CD8-positive, alpha-beta memory T cell (primary cell): Measurements from ENCODE around the gene CDC42EP2. TPM values are rescaled to one million over a fixed set of nuclear protein-coding genes. Genes with fewer than 3 reads are reported as not detected.

Source experiments
- CTCF ChIA-PET: fragments of 350-600 bp; sonication (Branson Sonifier 250); formaldehyde crosslinking; loops from one replicate; lab custom pipeline; 2021; ENCODE audit warnings: antibody characterized with exemption; lab: Charles Lee
- POLR2A ChIA-PET: fragments of 350-600 bp; sonication (Branson Sonifier 250); formaldehyde crosslinking; loops from one replicate; lab custom pipeline; 2021; ENCODE audit warnings: antibody characterized with exemption; lab: Charles Lee
- DNase-seq, 5 donors: peaks; one replicate each; pipeline versions ENCODE4 v3.0.0 to v3.0.0-alpha.2; 2020 to 2022; ENCODE audit warnings: mixed read lengths in 1 of 5
- H3K27ac ChIP-seq: one replicate; pipeline ENCODE4 v1.7.0; 2013; ENCODE audit warnings: low read depth, mild to moderate bottlenecking, low read length, moderate library complexity
- H3K27me3 ChIP-seq: 2 replicates; pipeline ENCODE4 v1.7.0; 2013; ENCODE audit warnings: low read length, mild to moderate bottlenecking; ENCODE audit not compliant: insufficient read depth, poor library complexity, severe bottlenecking
- H3K36me3 ChIP-seq: 2 replicates; pipeline ENCODE4 v1.7.0; 2013; ENCODE audit warnings: mild to moderate bottlenecking, low read length, moderate library complexity; ENCODE audit not compliant: insufficient read depth
- H3K4me1 ChIP-seq: 2 replicates; pipeline ENCODE4 v1.7.0; 2013; ENCODE audit warnings: mild to moderate bottlenecking, low read length, moderate library complexity; ENCODE audit not compliant: insufficient read depth
- H3K4me3 ChIP-seq: 2 replicates; pipeline ENCODE4 v1.7.0; 2013; ENCODE audit warnings: mild to moderate bottlenecking, low read length
- H3K9me3 ChIP-seq: 2 replicates; pipeline ENCODE4 v1.7.0; 2013; ENCODE audit warnings: mild to moderate bottlenecking, low read length
- H3K27ac Mint-ChIP-seq, 8 donors: one replicate each; pipeline ENCODE4 v1.8.0; 2020 to 2021; ENCODE audit warnings: mixed read lengths in 8 of 8, mild to moderate bottlenecking in 6 of 8, inconsistent platforms in 3 of 8, moderate library complexity in 3 of 8
- H3K27me3 Mint-ChIP-seq, 2 donors: one replicate each; pipeline ENCODE4 v1.8.0; 2020 to 2021; ENCODE audit warnings: mixed read lengths in 2 of 2, mild to moderate bottlenecking in 1 of 2, moderate library complexity in 1 of 2
- H3K36me3 Mint-ChIP-seq, 3 donors: one replicate each; pipeline ENCODE4 v1.8.0; 2020 to 2021; ENCODE audit warnings: mixed read lengths in 3 of 3, inconsistent platforms in 1 of 3, mild to moderate bottlenecking in 1 of 3
- H3K4me1 Mint-ChIP-seq, 3 donors: one replicate each; pipeline ENCODE4 v1.8.0; 2020 to 2021; ENCODE audit warnings: mixed read lengths in 3 of 3, inconsistent platforms in 1 of 3, mild to moderate bottlenecking in 1 of 3
- H3K4me3 Mint-ChIP-seq, 7 donors: one replicate each; pipeline ENCODE4 v1.8.0; 2020 to 2021; ENCODE audit warnings: mixed read lengths in 7 of 7, mild to moderate bottlenecking in 6 of 7, moderate library complexity in 4 of 7, inconsistent platforms in 2 of 7
- H3K9me3 Mint-ChIP-seq, 5 donors: one replicate each; pipeline ENCODE4 v1.8.0; 2020 to 2022; ENCODE audit warnings: mixed read lengths in 5 of 5, mild to moderate bottlenecking in 3 of 5, moderate library complexity in 2 of 5, inconsistent platforms in 1 of 5
- polyA plus RNA-seq: library from polyadenylated mRNA; unstranded; fragments of 300-500 nt; fragmentation: Illumina TruSeq; gene quantifications from one replicate; pipeline ENCODE4 v1.2.3, GENCODE V29; 2021
- total RNA-seq, 2 experiments: library from RNA; stranded (reverse); gene quantifications; one replicate each; pipeline ENCODE4 v1.2.3, GENCODE V29; 2021

Gene CDC42EP2
- total and polyA plus RNA-seq, 3 experiments from 2014 or later, result 0.62 to 1.0 TPM; not detected in 1

DNA sequence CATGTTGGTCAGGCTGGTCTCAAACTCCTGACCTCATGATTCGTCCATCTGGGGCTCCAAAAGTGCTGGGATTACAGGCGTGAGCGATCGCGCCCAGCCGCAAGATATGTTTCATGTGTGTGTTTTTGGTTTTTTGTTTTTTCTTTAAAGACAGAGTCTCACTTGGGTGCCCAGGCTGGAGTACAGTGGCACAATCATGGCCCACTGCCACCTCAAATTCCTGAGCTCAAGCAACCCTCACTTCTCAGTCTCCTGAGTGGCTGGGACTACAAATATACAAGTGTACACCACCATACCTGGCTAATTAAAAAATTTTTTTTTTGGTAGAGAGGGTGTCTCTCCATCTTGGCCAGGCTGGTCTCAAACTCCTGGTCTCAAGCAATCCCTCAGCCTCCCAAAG is 48.3 kb downstream of the CDC42EP2 start:
- peak overlapping the region; percentile 1 for H3K27ac ChIP-seq
- H3K4me1 Mint-ChIP-seq, result peaks cover 0 to 7% (median 0%) of the 10 kb centered on the region in 3 donors
- CTCF ChIA-PET, result interaction anchor here (1.2 kb wide), 1 partner anchor 16 kb away, joined by 3 read pairs; no protein-coding TSS in a partner anchor

DNA sequence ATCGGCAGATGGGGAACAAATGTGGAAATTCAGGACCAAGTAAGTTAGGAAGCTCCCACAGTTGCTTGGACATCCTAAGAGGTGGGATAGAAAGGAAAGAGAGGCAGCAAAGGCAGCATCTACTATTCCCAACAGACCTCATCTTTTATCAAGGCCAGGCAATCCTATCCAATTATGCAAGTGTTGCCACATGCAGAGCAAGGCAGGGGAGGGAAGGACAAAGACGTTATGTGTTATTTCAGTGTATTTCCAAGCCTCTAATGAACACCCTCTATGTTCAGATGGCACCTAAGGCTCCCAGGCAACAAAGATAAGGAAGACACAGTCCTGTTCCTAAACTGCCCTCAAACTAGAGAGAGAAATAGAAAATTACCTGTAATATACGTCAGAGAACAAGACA is 49.1 kb downstream of the CDC42EP2 start:
- no peaks in the 10 kb centered on the region for H3K27me3 Mint-ChIP-seq
- H3K27ac ChIP-seq, result no peak overlapping the region
- no peak overlapping the region for H3K4me3 Mint-ChIP-seq
- H3K4me3 ChIP-seq, result no peak overlapping the region
- H3K4me1 Mint-ChIP-seq, result peaks cover 0 to 7% (median 0%) of the 10 kb centered on the region in 3 donors
- DNase-seq, result no peak
- no peaks in the 10 kb centered on the region for H3K27me3 ChIP-seq
- ChIA-PET CTCF (interaction anchor here (0.8 to 1.2 kb wide), 2 partner anchors 17 to 147 kb away, joined by 3 read pairs; no protein-coding TSS in a partner anchor), POLR2A (no interaction called here)
- no peaks in the 10 kb centered on the region for H3K36me3 ChIP-seq
- H3K36me3 Mint-ChIP-seq, result no peaks in the 10 kb centered on the region
- H3K4me1 ChIP-seq, result no peaks in the 10 kb centered on the region
- no peak overlapping the region for H3K27ac Mint-ChIP-seq
- no peaks in the 10 kb centered on the region for H3K9me3 Mint-ChIP-seq
- no peaks in the 10 kb centered on the region for H3K9me3 ChIP-seq

More for the DNA sequence above, 48.3 kb downstream of the CDC42EP2 start:
- H3K27ac Mint-ChIP-seq, result no peak overlapping the region
- POLR2A ChIA-PET, result no interaction called here
- Histone ChIP-seq H3K27me3 (no peaks in the 10 kb centered on the region), H3K4me3 (no peak overlapping the region), H3K4me1 (no peaks in the 10 kb centered on the region), H3K9me3 (no peaks in the 10 kb centered on the region), H3K36me3 (no peaks in the 10 kb centered on the region)
- H3K9me3 Mint-ChIP-seq, result no peaks in the 10 kb centered on the region
- no peak for DNase-seq
- H3K4me3 Mint-ChIP-seq, result no peak overlapping the region
- no peaks in the 10 kb centered on the region for H3K36me3 Mint-ChIP-seq
- H3K27me3 Mint-ChIP-seq, result no peaks in the 10 kb centered on the region

DNA sequence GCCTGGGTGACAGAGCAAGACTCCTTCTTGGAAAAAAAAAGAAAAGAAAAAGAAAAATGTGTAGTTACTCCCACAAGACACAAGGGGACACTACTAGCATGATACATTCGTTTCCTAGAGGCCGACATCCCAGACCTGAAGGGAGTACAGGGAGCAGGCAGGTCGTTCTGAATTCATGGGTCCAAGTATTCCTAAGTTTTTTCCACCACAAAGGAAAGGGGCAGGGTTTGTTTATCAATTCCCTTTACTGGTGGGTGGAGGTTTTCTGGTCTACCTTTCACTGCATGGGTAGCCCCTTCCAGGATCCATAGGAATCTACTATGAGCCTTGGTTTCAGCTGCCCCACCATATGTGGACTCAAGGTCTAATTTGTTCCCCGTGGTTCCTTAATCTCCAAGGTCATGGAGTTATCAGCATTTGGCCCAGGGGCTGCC is 51.7 kb downstream of the CDC42EP2 start:
- CTCF ChIA-PET, result interaction anchor here (0.8 to 4.1 kb wide), 8 partner anchors 13 to 226 kb away, joined by 3 to 13 read pairs (median 3); no protein-coding TSS in a partner anchor
- H3K9me3 ChIP-seq, result no peaks in the 10 kb centered on the region
- H3K36me3 ChIP-seq, result no peaks in the 10 kb centered on the region
- H3K4me3 Mint-ChIP-seq, result no peak overlapping the region
- H3K36me3 Mint-ChIP-seq, result no peaks in the 10 kb centered on the region
- peaks cover 0 to 7% (median 0%) of the 10 kb centered on the region in 3 donors for H3K4me1 Mint-ChIP-seq
- H3K27me3 Mint-ChIP-seq, result no peaks in the 10 kb centered on the region
- no peak overlapping the region for H3K27ac ChIP-seq
- DNase-seq, result peak in 4 of 5 donors; percentile 22 to 61 (median 60)
- H3K27me3 ChIP-seq, result no peaks in the 10 kb centered on the region
- H3K9me3 Mint-ChIP-seq, result no peaks in the 10 kb centered on the region
- no peak overlapping the region for H3K27ac Mint-ChIP-seq
- H3K4me1 ChIP-seq, result no peaks in the 10 kb centered on the region
- H3K4me3 ChIP-seq, result no peak overlapping the region
- POLR2A ChIA-PET, result no interaction called here

DNA sequence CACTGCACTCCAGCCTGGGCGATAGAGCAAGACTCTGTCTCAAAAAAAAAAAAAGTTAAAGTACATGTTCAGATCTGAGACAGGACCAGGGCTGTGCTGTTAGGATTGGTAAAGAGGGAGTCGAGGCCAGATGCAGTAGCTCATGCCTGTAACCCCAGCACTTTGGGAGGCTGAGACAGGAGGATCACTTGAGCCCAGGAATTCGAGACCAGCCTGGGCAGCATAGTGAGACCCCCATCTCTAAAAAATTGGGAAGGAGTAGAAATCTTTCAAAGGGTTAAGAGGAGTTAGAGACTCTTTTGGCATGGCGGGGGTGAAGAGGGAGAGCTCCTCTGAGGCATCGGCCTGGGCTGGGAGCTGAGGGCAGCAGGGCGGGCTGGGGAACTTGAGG is 56.0 kb downstream of the CDC42EP2 start:
- no peak for DNase-seq
- Histone ChIP-seq H3K9me3 (no peaks in the 10 kb centered on the region), H3K27ac (peak overlapping the region; percentile 24), H3K27me3 (no peaks in the 10 kb centered on the region), H3K36me3 (no peaks in the 10 kb centered on the region), H3K4me3 (no peak overlapping the region), H3K4me1 (no peaks in the 10 kb centered on the region)
- H3K9me3 Mint-ChIP-seq, result no peaks in the 10 kb centered on the region
- POLR2A ChIA-PET, result no interaction called here
- CTCF ChIA-PET, result interaction anchor here (1.7 to 3.8 kb wide), 2 partner anchors 11 to 139 kb away, joined by 4 to 18 read pairs; no protein-coding TSS in a partner anchor
- H3K27ac Mint-ChIP-seq, result peak overlapping the region in 1 of 8 donors; percentile 42
- no peaks in the 10 kb centered on the region for H3K36me3 Mint-ChIP-seq
- H3K4me1 Mint-ChIP-seq, result peaks cover 0 to 3% (median 0%) of the 10 kb centered on the region in 3 donors
- H3K27me3 Mint-ChIP-seq, result no peaks in the 10 kb centered on the region
- H3K4me3 Mint-ChIP-seq, result no peak overlapping the region

Other genes starting within 250 kb of the CDC42EP2 start
- 10 to 100 TPM; 94.9 to 98.8 TPM for gene CDCA5, start 230.8 kb upstream of the CDC42EP2 start, total RNA-seq
- gene CDCA5, start 230.8 kb upstream of the CDC42EP2 start, polyA plus RNA-seq, result 0.54 TPM
- gene ZFPL1, start 230.6 kb upstream of the CDC42EP2 start, total RNA-seq, result 10 to 100 TPM; 30.8 to 33.5 TPM
- gene ZFPL1, start 230.6 kb upstream of the CDC42EP2 start, polyA plus RNA-seq, result 24.4 TPM
- gene VPS51, start 218.7 kb upstream of the CDC42EP2 start, total RNA-seq, result 100 to 1,000 TPM; 120 to 131 TPM
- 99.1 TPM for gene VPS51, start 218.7 kb upstream of the CDC42EP2 start, polyA plus RNA-seq
- gene TM7SF2, start 203.0 kb upstream of the CDC42EP2 start, total RNA-seq, result 10 to 100 TPM; 17.8 to 17.9 TPM
- gene TM7SF2, start 203.0 kb upstream of the CDC42EP2 start, polyA plus RNA-seq, result 11.1 TPM
- gene ZNHIT2, start 197.2 kb upstream of the CDC42EP2 start, total RNA-seq, result 10 to 100 TPM; 15.2 to 20.1 TPM
- 19.8 TPM for gene ZNHIT2, start 197.2 kb upstream of the CDC42EP2 start, polyA plus RNA-seq
- 1,000 to 10,000 TPM; 1,054 to 1,073 TPM for gene FAU, start 192.7 kb upstream of the CDC42EP2 start, total RNA-seq
- gene FAU, start 192.7 kb upstream of the CDC42EP2 start, polyA plus RNA-seq, result 904 TPM
- gene MRPL49, start 192.5 kb upstream of the CDC42EP2 start, total RNA-seq, result 100 to 1,000 TPM; 117 to 118 TPM
- gene MRPL49, start 192.5 kb upstream of the CDC42EP2 start, polyA plus RNA-seq, result 81.5 TPM
- 10 to 100 TPM; 35.1 to 39.7 TPM for gene SYVN1, start 180.3 kb upstream of the CDC42EP2 start, total RNA-seq
- 19.6 TPM for gene SYVN1, start 180.3 kb upstream of the CDC42EP2 start, polyA plus RNA-seq
- gene SPDYC, start 144.6 kb upstream of the CDC42EP2 start, total RNA-seq, result not detected
- gene SPDYC, start 144.6 kb upstream of the CDC42EP2 start, polyA plus RNA-seq, result not detected
- 10 to 100 TPM; 88.2 to 92.0 TPM for gene CAPN1, start 132.9 kb upstream of the CDC42EP2 start, total RNA-seq
- gene CAPN1, start 132.9 kb upstream of the CDC42EP2 start, polyA plus RNA-seq, result 110 TPM
- gene POLA2, start 52.9 kb upstream of the CDC42EP2 start, total RNA-seq, result 10 to 100 TPM; 75.6 to 78.8 TPM
- 11.0 TPM for gene POLA2, start 52.9 kb upstream of the CDC42EP2 start, polyA plus RNA-seq
- 10 to 100 TPM; 65.8 to 71.9 TPM for gene DPF2, start 19.0 kb downstream of the CDC42EP2 start, total RNA-seq
- 61.5 TPM for gene DPF2, start 19.0 kb downstream of the CDC42EP2 start, polyA plus RNA-seq
- gene TIGD3, start 39.9 kb downstream of the CDC42EP2 start, total RNA-seq, result 1 to 10 TPM in 1 of 2 experiments, under 1 TPM in 1; 0.91 to 1.2 TPM
- gene TIGD3, start 39.9 kb downstream of the CDC42EP2 start, polyA plus RNA-seq, result 0.59 TPM
- gene SLC25A45, start 67.8 kb downstream of the CDC42EP2 start, total RNA-seq, result 10 to 100 TPM; 13.3 to 13.8 TPM
- 14.6 TPM for gene SLC25A45, start 67.8 kb downstream of the CDC42EP2 start, polyA plus RNA-seq
- gene FRMD8, start 71.8 kb downstream of the CDC42EP2 start, total RNA-seq, result 10 to 100 TPM; 44.9 to 49.8 TPM
- 60.6 TPM for gene FRMD8, start 71.8 kb downstream of the CDC42EP2 start, polyA plus RNA-seq
- 100 to 1,000 TPM; 196 to 204 TPM for gene NEAT1, start 107.9 kb downstream of the CDC42EP2 start, total RNA-seq
- gene NEAT1, start 107.9 kb downstream of the CDC42EP2 start, polyA plus RNA-seq, result 2.7 TPM
- 1,000 to 10,000 TPM; 4,639 to 4,912 TPM for gene MALAT1, start 184.2 kb downstream of the CDC42EP2 start, total RNA-seq
- 2,529 TPM for gene MALAT1, start 184.2 kb downstream of the CDC42EP2 start, polyA plus RNA-seq
- gene SCYL1, start 210.2 kb downstream of the CDC42EP2 start, total RNA-seq, result 10 to 100 TPM; 85.1 to 88.5 TPM
- 42.1 TPM for gene SCYL1, start 210.2 kb downstream of the CDC42EP2 start, polyA plus RNA-seq
- gene LTBP3, start 243.5 kb downstream of the CDC42EP2 start, total RNA-seq, result 10 to 100 TPM; 33.2 to 35.4 TPM
- gene LTBP3, start 243.5 kb downstream of the CDC42EP2 start, polyA plus RNA-seq, result 17.9 TPM